ENCODE data around the gene WDR89.

GRCh38 chr14:63603749-63604277 lies 37.9 kb downstream of the WDR89 start:
- TF ChIP-seq CTCF (IDR thresholded peaks at IDR 0.05) (no peak), POLR2A (IDR thresholded peaks at IDR 0.05) (no peak)

All from ovary (tissue), 3 donors.